M059J (cell line): ENCODE measurements around the gene OSBPL2. TPM values are rescaled to one million over a fixed set of nuclear protein-coding genes. Genes with fewer than 3 reads are reported as not detected.

ENCODE experiments used
- DNase-seq: peaks from one replicate; pipeline ENCODE4 v3.0.0-alpha.2; 2012; ENCODE audit warnings: low read depth
- total RNA-seq: library from RNA; depleted of rRNA; stranded (reverse); fragments of >200 nt; shearing (Covaris generic); gene quantifications from 2 replicates; pipeline ENCODE4 v1.2.3, GENCODE V29; 2014

Gene OSBPL2
- total RNA-seq, 1 experiment from 2014 or later = 29.2 TPM

GRCh38 chr20:62300319-62300718 is 62.0 kb downstream of the OSBPL2 start:
- no peak for DNase-seq

GRCh38 chr20:62301111-62301668 is 62.9 kb downstream of the OSBPL2 start:
- no peak for DNase-seq

DNA sequence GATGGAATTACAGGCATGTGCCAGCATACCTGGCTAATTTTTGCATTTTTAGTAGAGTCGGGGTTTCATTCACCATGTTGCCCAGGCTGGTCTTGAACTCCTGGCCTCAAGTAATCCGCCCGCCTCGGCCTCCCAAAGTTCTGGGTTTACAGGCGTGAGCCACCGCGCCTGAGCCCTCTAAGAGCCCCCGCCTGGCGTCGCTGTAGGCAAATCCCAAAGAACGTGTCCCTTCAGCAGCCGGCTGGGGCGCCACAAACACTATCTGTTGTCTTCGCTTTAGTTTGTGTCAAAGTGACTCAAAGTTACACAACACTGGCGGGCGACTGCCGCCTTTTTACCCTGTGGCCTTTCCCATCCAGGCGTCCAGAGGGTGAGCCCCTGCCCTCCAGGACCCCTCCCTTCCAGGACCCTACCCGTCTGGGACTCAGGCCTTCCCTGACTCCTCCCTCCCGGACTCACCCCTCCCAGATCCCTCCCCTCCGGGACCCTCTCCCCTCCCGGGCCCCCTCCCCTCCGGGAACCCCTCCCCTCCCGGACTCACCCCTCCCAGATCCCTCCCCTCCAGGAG is 63.5 kb downstream of the OSBPL2 start:
- DNase-seq = peak; percentile 98

- DNase-seq = peak; percentile 97
Observed at GRCh38 chr20:62302341-62303061, 64.2 kb downstream of the OSBPL2 start, which contains the start of gene ADRM1. ADRM1 (plus strand) TSS chr20:62302997; CDS start chr20:62303569, 572 bp downstream.

DNA sequence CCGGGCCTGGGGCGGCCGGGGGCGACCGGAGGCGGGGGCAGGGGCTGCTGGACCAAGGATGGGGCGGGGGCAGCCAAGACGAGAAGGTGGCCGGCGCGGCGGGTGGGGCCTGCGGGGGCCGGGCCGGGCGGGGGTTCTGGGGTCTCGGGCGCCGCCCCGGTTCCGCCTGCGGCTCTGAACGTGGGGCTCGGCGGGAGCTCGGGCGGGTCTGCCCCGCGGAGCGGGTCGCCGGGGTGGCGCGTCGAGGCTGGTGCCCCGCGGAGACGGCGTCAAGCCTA is 64.7 kb downstream of the OSBPL2 start:
- no peak for DNase-seq

DNA sequence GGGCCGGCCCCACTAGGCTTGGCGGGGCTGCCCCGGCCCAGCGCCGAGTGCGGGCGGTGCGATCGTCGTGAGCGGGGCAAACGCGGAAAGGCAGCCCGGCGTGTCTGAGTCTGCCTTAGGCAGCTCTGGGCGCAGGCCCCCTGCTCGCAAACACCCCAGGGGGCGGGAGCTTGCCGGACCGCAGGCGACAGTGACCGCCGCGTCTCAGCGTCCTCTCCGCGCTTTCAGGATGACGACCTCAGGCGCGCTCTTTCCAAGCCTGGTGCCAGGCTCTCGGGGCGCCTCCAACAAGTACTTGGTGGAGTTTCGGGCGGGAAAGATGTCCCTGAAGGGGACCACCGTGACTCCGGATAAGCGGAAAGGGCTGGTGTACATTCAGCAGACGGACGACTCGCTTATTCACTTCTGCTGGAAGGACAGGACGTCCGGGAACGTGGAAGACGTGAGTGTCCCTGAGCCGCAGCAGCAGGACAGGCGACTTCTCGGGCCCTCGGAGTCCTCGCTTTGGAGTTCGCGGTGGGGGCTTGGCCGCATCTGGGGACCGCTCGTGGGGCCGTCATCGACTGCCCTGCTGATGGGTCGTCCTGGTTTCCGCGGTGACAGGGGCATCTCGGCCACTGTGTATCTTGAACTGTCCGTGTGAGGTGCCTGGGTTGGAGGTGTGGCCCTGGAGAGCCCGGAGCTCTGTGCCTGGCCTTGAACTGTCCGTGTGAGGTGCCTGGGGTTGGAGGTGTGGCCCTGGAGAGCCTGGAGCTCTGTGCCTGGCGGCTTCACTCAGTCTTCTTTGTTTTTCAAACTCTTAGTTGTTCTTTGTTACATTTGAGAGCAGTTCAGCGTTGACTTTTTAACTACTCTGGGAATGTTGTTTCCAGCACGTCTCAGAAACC is 65.3 kb downstream of the OSBPL2 start:
- DNase-seq = peak; percentile 43

DNA sequence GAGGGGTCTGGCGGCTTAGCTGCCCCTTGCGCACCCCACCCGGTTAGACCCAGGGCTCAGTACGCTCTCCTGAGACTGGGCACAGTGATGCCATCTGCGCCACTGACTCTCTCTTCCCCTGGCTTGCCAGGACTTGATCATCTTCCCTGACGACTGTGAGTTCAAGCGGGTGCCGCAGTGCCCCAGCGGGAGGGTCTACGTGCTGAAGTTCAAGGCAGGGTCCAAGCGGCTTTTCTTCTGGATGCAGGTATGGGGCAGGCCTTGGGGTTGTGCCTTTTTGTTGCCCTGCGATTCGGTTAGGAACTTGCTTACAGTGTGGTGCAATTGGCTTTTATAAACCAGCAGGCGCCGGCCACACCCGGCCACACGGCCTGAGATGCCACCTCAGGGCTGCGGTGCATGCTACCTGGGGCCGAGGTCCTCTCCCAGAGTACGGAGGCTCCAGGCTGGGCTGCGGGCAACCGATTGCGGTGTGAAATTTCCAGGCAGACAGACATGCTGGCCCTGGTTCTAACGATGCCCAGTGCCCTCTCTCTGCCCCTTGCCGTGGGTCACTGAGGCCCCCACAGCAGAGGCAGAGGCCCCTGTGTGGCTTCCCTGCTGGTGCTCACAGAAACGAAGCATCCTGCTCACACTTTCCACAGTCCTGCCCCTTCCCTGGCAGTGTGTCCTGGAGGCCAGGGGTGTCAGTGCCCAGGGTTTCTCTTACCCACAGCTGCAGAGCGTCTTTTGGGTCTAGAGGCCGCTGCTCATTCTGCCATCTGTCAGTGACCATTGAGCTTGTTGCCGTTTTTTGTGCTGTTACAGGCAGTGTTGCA is 66.2 kb downstream of the OSBPL2 start:
- no peak for DNase-seq

GRCh38 chr20:62305149-62305764 is 66.9 kb downstream of the OSBPL2 start:
- DNase-seq = peak; percentile 12

DNA sequence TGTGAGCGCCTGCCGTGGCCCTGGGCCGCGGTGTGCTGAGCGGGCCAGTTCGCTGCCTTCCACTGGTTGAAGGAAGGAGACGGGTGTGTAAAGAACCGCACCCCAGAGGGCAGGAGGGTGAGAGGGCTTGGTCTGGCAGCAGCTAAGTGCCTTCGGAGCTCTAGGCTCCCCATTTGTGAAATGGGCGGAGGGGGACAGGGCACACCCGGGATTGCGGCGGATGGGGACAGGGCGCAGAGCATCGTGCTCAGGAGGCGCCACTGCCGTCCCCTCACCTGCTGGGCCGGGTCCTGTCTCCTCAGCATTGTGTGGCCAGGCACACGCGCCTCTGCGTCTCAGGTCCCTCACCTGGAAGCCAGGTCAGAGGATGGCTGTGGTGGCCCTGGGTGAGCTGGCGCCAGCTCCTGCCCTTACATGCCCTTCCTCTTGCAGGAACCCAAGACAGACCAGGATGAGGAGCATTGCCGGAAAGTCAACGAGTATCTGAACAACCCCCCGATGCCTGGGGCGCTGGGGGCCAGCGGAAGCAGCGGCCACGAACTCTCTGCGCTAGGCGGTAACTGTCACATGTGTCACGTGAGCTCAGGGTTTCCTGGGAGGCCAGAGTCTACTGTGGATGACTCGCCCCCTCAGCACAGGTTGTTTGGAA is 67.6 kb downstream of the OSBPL2 start:
- peak; percentile 22 for DNase-seq

DNA sequence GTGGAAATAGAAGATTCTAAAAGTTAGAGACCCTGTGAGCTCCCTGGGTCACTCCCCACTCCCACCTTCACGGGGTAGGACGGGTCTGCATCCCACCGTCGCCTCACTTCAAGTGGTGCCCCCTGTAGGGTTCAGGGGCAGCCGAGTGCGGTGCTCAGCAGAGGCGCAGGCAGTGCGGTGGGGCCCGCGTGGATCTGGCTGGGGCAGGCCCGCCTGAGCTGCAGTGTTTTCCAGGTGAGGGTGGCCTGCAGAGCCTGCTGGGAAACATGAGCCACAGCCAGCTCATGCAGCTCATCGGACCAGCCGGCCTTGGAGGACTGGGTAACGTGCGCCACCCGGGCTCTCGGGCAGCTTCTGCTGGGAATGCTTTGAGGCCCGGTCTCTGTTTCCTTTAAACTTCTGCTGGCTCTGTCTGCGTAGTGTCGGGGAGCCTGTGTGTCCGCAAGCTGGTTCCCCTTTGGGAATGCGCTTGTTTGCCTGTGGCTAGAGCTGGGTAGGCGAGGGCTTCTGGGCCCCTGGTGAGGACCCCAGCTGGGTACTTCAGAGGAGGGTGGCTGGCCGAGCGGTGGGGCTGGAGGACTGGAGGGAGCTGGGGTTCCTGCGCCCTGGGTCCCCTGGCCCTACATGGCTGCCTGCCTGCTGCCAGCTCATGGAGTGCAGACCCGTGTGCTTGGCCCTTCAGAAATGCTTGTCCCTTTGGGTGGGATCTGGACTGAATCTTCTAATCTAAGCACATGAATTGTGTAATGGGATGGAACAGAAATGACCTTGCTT is 68.3 kb downstream of the OSBPL2 start:
- DNase-seq = no peak

DNA sequence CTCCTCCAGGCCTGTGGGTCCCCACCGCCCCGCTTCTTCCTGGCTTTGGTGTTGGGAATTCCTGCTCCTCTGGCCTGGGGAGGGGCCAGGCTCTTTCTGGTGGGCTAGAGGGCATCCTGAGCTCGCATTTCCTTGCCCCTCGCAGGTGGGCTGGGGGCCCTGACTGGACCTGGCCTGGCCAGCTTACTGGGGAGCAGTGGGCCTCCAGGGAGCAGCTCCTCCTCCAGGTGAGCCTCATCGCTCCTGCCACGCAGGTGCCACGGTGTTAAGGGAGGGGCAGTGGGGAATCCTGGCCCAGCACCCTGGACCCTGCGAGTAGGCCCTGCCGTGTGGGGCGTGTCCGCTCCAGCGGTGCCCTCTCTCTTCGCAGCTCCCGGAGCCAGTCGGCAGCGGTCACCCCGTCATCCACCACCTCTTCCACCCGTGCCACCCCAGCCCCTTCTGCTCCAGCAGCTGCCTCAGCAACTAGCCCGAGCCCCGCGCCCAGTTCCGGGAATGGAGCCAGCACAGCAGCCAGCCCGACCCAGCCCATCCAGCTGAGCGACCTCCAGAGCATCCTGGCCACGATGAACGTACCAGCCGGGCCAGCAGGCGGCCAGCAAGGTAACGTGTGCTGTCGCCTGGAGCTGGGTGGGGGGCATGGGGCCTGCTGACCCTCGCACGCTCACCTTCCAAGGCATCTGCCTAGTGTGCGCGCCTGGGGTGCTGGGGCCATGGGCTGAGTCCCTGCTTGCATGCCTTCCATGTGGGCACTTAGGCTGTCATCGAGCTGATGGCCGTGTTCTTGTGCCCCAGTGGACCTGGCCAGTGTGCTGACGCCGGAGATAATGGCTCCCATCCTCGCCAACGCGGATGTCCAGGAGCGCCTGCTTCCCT is 69.1 kb downstream of the OSBPL2 start:
- peak; percentile 40 for DNase-seq

DNA sequence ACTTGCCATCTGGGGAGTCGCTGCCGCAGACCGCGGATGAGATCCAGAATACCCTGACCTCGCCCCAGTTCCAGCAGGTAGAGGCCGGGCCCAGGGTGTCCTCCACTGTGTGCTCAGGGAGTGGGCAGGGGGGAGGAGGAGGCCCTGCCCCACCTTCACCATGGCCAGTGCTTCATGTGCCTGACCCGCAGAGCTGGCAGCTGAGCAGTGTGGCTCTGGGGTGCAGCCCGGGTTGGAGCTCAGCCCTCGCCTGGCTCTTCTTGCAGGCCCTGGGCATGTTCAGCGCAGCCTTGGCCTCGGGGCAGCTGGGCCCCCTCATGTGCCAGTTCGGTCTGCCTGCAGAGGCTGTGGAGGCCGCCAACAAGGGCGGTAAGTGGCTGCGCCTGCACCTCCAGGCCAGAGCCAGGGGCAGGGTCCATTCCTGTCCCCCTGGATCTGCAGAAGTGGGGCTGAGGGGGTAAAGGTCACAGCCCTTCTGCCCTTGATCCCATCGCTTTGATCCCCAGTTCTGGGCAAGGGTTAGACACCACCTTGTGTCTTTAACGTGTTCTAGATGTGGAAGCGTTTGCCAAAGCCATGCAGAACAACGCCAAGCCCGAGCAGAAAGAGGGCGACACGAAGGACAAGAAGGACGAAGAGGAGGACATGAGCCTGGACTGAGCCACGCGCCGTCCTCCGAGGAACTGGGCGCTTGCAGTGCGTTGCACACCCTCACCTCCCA is 69.9 kb downstream of the OSBPL2 start:
- DNase-seq = no peak

GRCh38 chr20:62309198-62309944 is 71.0 kb downstream of the OSBPL2 start:
- no peak for DNase-seq

- no peak for DNase-seq
Observed at GRCh38 chr20:62309947-62310756, 71.8 kb downstream of the OSBPL2 start.

GRCh38 chr20:62310757-62311121 is 72.4 kb downstream of the OSBPL2 start:
- peak; percentile 35 for DNase-seq

DNA sequence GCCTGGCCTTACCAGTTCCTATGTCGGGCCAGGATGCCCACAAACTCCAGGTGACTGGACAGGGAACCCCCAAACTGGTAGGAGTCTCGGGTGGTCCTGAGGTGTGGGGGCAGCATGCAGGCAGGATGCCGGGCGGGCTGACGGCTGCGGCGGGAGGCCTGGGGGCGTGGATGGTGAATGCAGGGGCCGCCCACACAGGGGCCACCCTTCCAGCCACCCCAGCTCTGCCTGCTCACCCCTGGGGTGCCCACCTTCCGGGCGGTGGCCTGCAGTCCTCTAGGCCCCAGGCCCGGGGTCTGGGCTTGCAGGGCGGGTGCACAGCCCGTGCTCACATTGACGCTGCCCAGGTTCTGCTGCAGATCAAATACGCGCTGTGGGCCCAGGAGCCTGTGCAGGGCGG is 72.8 kb downstream of the OSBPL2 start:
- DNase-seq = no peak
